ENCODE measurements around the gene CNKSR1. TPM values are rescaled to one million over a fixed set of nuclear protein-coding genes. Genes with fewer than 3 reads are reported as not detected.

CNKSR1 gene
- total RNA-seq, 1 experiment from 2014 or later = not detected

Other genes starting within 250 kb of the CNKSR1 start
- gene PAFAH2, start 179.4 kb upstream of the CNKSR1 start, total RNA-seq (2014; rRNA removed; shearing (Covaris generic); ENCODE audit: low replicate concordance) = 11.8 and 16.6 TPM in 2 replicates
- gene EXTL1, start 155.7 kb upstream of the CNKSR1 start, total RNA-seq (2014; rRNA removed; shearing (Covaris generic); ENCODE audit: low replicate concordance) = not detected in 2 replicates
- gene SLC30A2, start 131.4 kb upstream of the CNKSR1 start, total RNA-seq (2014; rRNA removed; shearing (Covaris generic); ENCODE audit: low replicate concordance) = not detected in 2 replicates
- not detected in 2 replicates for gene TRIM63, start 109.9 kb upstream of the CNKSR1 start, total RNA-seq (2014; rRNA removed; shearing (Covaris generic); ENCODE audit: low replicate concordance)
- gene PDIK1L, start 65.7 kb upstream of the CNKSR1 start, total RNA-seq (2014; rRNA removed; shearing (Covaris generic); ENCODE audit: low replicate concordance) = 5.7 and 8.4 TPM in 2 replicates
- gene FAM110D, start 18.4 kb upstream of the CNKSR1 start, total RNA-seq (2014; rRNA removed; shearing (Covaris generic); ENCODE audit: low replicate concordance) = 0.14 TPM in 1 of 2 replicates, not detected in the other
- gene C1orf232, start 8.5 kb upstream of the CNKSR1 start, total RNA-seq (2014; rRNA removed; shearing (Covaris generic); ENCODE audit: low replicate concordance) = not detected in 2 replicates
- gene ZNF593, start 7.6 kb upstream of the CNKSR1 start, total RNA-seq (2014; rRNA removed; shearing (Covaris generic); ENCODE audit: low replicate concordance) = 49.8 and 92.3 TPM in 2 replicates
- not detected in 2 replicates for gene ZNF593OS, start 5.7 kb upstream of the CNKSR1 start, total RNA-seq (2014; rRNA removed; shearing (Covaris generic); ENCODE audit: low replicate concordance)
- gene CATSPER4, start 13.1 kb downstream of the CNKSR1 start, total RNA-seq (2014; rRNA removed; shearing (Covaris generic); ENCODE audit: low replicate concordance) = not detected in 2 replicates
- gene CEP85, start 56.7 kb downstream of the CNKSR1 start, total RNA-seq (2014; rRNA removed; shearing (Covaris generic); ENCODE audit: low replicate concordance) = 16.7 and 20.8 TPM in 2 replicates
- gene SH3BGRL3, start 102.6 kb downstream of the CNKSR1 start, total RNA-seq (2014; rRNA removed; shearing (Covaris generic); ENCODE audit: low replicate concordance) = 7.4 and 12.5 TPM in 2 replicates
- 4.2 and 12.1 TPM in 2 replicates for gene UBXN11, start 129.1 kb downstream of the CNKSR1 start, total RNA-seq (2014; rRNA removed; shearing (Covaris generic); ENCODE audit: low replicate concordance)
- not detected in 2 replicates for gene CD52, start 140.5 kb downstream of the CNKSR1 start, total RNA-seq (2014; rRNA removed; shearing (Covaris generic); ENCODE audit: low replicate concordance)
- gene CRYBG2, start 176.6 kb downstream of the CNKSR1 start, total RNA-seq (2014; rRNA removed; shearing (Covaris generic); ENCODE audit: low replicate concordance) = 13.2 TPM in 1 of 2 replicates, not detected in the other
- not detected in 2 replicates for gene ZNF683, start 195.3 kb downstream of the CNKSR1 start, total RNA-seq (2014; rRNA removed; shearing (Covaris generic); ENCODE audit: low replicate concordance)
- gene LIN28A, start 233.3 kb downstream of the CNKSR1 start, total RNA-seq (2014; rRNA removed; shearing (Covaris generic); ENCODE audit: low replicate concordance) = not detected in 2 replicates